CD4-positive, alpha-beta T cell treated with Interleukin-15 for 1 hour (primary cell): ENCODE results near the gene UBA1.

Experiments
- DNase-seq: peaks from one replicate; pipeline ENCODE4 v3.0.0-alpha.2; 2020

Gene UBA1

DNA sequence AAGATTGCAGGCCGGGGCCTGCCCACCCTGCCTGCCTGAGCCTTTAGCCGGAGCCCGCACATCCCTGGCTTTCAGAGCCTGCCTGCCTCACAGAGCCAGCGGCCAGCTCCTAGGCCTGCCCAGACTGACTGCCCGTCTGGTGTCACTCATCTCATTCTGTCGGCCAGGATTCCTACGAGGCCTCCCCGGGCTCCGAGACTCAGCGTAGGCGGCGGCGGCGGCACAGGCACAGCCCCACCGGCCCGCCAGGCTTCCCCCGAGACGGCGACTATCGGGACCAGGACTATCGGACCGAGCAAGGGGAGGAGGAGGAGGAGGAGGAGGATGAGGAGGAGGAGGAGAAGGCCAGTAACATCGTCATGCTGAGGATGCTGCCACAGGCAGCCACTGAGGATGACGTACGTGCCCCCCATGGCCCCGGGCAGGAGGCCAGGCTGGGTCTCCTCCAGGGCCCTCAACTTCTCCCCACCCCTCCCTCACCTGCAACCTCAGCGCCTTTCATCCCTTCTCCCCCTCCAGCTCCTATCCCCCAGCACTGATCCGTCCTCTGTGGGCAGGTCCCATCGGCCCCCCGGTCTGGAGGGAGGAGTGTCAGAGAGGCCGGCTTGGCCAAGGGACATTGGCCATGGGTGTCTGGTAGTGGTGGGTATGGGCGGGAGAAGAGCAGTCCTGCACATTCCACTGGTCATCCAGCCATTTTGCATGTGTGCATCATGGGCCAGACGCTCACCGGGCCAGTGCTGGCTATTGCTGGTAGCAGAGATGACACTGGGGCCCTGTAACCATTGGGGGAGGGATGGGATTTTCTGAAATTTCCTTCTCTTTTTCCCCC lies 22.6 kb upstream of the UBA1 start:
- DNase-seq: no peak

DNA sequence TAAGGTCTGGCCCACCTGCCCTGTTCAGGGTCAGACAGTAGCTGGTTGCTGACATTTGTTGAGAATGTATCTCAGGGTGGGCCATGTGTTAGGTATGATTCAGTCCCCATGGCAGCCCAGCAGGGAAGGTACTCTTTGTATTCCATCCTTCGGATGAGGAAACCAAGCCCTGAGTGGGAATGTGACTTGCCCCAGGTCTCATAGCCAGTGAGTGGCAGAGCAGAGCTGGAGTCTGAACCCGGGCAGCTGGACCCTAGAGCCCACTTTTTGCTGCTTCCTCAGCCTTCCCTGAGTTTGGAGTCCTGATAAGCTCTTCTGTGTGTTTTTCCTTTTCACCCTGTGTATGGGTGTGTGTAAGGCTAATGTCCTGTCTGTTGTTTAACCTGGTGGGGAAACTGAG lies 21.6 kb upstream of the UBA1 start:
- DNase-seq: no peak

DNA sequence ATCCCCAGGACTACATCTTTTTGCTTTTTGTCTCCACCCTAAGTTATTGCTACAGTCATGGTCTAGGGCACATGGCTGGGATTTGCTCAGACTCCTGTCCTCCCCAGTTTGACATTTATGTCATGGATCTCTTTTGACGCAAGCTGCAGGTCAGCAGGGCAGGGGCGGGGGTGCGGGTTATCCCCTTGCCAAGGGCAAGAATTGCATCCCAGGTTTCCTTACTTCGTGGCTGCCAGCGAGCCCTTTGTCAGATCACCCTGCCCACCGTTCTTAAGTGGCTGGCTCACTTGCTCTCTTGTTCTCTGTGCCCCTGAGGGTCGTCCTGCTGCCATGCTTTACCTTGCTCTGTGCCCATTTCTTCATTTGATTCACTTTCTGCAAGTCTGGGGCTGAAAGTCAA lies 21.1 kb upstream of the UBA1 start:
- no peak for DNase-seq

DNA sequence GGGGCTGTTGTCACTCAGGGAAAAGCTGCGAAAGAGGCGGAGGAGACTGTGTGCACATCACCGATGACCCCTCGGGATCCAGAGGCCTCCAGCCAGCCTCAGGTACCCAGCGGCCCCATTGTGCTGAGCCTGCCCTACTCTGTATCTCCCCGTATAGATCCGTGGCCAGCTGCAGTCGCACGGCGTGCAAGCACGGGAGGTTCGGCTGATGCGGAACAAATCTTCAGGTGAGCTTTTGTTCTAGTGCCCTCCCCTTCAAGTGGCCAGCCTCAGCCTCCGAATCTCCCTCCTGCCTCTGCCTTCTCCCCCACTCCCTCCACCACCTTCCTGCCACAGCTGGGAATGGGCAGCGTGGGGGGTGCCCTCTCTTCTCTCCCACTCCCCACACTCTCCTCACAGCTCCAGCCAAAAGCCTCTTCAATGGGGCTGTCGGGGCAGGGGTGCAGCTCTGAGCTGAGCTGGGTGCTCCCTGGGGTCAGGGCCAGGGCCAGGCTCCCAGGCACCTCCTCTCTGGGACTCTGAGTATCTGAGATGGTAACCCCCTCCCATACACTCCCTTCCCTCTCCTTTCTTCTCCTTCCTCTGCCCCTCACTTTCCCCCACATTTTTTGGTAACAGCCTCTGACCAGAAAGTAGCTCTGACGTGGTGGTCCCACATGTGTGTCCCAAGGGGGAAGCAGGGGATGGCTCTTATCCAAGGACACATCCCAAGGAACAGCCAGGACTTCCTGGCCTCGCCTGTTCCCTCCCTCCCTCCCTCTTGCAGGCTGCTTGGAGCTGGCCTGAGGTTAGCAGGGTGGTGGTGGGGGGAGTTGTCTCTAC lies 20.4 kb upstream of the UBA1 start:
- DNase-seq: no peak

DNA sequence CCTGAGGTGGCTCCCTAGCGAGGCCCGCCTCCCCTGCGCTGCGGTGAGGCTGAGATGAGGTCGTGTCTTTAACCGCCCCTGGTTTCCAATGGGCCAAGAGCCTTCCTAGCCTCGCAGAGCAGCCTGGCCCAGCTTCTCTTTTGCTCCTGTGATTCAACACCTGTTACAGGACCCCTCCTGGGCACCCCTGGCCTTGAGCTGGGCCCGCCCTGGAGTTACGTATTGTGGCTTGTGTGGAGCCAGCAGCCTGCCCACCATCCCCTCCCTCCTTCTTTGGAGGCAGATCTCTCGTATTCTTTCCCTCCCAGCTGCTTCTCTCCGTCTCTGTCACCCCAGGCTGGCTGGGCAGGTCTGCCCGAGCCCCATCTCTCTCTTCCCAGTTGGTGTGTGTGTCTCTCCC lies 19.3 kb upstream of the UBA1 start:
- DNase-seq: no peak

DNA sequence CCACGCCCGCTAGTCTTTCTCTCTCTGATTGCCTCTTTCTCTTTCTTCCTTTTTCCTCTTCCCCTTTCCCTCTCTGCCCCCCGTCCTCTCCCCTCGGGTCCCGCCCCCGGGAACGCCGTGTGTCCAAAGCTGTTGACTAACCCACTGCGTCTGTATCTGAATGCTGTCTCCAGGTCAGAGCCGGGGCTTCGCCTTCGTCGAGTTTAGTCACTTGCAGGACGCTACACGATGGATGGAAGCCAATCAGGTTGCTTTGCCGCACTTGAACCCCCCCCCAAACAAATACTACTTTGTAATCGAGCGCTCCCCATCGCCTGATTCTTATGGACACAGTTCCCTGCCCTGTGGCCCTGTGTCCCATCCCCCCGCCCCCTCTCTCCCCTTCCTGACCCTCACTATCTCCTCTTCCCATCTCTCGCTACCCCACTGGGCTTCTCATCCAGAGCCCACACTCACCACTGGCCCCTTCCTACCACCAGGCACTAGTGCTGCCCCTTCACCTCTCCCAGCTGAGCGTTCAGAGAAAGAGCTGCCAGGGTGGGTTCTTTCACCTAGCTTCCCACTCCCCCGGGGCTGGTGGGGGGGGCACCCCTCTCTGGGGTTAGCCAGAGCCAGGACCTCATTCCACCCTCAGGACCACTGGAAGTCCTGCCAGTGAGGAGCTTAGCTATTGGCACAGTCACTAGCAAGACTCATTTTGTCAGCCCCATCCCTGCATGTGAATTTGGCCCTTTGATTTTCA lies 18.6 kb upstream of the UBA1 start:
- DNase-seq: no peak

- DNase-seq: no peak
Observed at GRCh38 chrX:47175588-47175980, 18.0 kb upstream of the UBA1 start.

DNA sequence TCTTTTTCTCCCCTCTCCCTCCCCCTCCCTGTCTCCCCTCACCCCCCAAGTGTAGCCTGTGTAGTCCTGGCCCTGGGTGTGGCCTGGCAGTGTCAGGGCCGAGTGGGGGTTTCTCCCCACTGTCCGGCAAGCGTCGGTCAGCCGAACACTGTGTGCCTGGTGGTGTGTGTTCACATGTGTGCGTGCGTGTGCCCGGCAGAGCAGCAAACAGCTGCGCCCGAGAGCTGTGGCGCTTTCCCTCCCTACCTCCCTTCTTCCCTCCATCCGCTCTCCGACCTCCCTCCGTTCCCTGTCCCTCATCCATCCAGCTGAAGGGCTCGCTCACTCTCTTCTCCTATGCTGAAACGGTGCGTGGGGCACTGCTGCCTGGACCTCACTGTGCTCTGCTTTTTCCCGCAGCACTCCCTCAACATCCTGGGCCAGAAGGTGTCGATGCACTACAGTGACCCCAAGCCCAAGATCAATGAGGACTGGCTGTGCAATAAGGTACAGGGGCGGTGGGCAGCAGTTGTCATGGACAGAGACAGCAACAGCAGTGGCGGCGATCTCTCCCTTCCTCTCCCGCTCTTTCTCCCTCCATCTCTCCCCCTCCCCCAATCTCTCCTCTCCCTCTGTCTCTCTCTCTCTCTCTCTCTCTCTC lies 17.4 kb upstream of the UBA1 start:
- DNase-seq: no peak

DNA sequence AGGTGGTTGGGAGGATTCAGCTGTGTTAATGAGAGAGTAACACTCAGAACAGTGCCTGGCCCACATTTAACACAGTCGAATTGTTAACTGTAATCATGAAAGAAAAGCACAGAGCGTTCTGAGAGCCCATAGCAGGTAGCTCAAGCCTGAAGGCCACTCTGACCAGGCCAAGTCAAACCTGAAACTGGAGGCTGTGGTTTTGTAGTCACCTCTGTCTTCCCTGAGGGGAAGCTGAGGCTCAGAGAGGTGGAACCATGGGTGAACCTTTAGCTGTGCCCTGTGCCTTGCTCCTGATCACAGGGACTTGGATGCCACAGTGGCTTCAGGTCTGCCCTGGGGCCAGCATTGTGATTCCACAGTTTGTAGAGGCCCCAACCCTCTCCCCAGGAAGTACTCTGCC lies 16.6 kb upstream of the UBA1 start:
- no peak for DNase-seq

GRCh38 chrX:47178337-47178736 lies 15.3 kb upstream of the UBA1 start:
- no peak for DNase-seq

DNA sequence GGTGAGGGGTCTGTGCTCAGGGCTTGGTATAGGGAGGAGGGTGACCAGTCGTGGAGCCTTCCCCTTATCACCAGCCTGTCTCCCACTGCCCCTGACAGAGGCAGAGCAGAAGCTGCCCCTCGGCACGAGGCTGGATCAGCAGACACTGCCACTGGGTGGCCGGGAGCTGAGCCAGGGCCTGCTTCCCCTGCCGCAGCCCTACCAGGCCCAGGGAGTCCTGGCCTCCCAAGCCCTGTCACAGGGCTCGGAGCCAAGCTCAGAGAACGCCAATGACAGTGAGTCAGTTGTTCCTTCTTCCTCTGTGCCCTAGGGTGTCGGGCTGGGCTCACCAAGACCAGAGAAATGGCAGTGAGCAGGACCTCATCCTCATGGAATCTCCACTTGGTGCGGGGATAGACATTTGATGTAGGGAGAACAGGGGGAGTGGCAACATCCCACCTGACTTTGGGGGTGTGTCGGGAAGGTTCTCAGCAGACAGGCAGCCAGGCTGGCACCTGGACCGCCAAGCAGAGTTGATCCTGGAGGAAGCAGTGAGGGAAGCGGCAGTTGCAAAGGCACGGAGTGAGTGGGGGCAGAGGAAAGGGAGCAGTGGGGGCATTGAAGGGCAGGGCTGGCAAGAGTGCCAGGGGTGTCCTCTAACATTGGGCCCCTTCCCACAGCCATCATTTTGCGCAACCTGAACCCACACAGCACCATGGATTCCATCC lies 14.3 kb upstream of the UBA1 start:
- DNase-seq: no peak

DNA sequence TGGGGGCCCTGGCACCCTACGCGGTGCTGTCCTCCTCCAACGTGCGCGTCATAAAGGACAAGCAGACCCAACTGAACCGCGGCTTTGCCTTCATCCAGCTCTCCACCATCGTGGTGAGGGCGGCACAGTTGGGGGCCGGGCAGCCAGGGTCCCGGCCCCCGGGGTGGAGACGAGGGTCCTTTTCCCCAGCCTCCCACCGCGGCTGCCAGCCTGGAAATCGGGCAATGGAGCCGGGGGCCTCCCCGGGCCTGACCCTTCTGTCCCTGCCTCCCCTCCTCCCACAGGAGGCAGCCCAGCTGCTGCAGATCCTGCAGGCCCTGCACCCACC lies 13.7 kb upstream of the UBA1 start:
- DNase-seq: no peak

DNA sequence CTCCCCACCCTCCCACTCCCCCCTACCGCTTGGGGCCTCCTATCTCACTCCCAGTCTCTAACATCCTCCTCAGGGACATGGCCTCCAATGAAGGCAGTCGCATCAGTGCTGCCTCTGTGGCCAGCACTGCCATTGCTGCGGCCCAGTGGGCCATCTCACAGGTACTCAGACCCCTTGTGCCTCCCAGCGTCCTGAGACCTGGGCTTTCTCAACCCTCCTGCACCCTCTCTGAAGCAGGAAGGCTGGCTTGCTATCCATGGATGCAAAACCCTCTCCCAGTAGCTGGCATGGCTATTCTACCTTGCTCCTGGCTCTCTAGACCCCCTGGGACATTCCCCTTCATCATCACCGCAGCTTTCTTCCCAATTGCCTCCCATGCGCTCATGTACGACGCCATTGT lies 13.3 kb upstream of the UBA1 start:
- no peak for DNase-seq

DNA sequence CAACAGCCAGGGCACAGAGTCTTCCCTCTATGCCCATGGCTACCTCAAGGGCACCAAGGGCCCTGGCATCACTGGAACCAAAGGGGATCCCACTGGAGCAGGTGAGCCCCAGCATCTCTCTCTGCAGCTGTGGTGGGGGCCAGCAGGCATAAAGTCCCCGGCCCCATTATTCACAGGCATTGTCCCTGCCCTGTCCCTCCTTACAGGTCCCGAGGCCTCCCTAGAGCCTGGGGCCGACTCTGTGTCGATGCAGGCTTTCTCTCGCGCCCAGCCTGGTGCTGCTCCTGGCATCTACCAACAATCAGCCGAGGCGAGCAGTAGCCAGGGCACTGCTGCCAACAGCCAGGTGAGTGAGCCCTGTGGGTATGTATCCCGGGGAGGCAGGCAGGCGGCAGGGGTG lies 12.3 kb upstream of the UBA1 start:
- no peak for DNase-seq

- no peak for DNase-seq
Observed at GRCh38 chrX:47182106-47182700, 11.4 kb upstream of the UBA1 start.

DNA sequence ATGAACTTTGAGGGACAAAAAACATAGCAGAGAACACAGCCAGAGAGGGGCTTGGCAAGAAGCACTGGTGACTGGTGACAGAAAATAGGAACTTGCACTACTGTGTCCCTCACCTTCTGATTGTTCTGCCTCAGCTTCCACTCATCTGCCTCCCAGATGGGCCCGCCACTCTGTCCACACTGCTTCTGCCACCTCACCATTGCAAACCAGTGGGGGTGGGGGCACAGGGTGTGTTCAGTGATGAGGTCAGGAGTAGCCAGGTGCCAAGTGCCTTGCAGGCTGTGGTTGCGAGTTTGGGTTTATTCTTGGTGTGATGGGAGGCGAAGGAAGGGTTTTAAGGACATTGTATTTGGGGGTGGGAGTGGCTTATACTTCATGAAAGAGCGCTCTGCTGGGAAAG lies 9.1 kb upstream of the UBA1 start:
- no peak for DNase-seq

- no peak for DNase-seq
Observed at GRCh38 chrX:47185241-47185640, 8.4 kb upstream of the UBA1 start.

DNA sequence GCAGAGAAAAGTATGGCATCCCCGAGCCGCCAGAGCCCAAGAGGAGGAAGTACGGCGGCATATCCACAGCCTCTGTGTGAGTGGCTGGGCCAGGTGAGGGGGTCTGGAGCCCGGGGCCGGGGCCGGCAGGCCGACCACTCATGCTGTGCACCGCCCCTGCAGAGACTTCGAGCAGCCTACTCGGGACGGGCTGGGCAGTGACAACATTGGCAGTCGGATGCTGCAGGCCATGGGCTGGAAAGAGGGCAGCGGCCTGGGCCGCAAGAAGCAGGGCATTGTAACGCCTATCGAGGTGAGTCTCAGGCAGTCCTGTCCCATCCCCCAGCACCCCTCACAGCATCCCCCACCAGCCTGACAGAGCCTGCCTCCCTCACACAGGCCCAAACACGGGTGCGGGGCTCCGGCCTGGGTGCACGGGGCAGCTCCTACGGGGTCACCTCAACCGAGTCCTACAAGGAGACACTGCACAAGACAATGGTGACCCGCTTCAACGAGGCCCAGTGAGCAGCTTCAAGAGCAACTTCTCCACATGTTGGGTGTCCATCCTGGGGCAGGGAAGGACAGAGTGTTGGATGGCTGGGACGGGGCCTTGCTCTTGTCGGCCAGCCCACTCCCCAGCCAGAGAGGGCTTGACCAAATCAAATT lies 7.4 kb upstream of the UBA1 start:
- DNase-seq: no peak

DNA sequence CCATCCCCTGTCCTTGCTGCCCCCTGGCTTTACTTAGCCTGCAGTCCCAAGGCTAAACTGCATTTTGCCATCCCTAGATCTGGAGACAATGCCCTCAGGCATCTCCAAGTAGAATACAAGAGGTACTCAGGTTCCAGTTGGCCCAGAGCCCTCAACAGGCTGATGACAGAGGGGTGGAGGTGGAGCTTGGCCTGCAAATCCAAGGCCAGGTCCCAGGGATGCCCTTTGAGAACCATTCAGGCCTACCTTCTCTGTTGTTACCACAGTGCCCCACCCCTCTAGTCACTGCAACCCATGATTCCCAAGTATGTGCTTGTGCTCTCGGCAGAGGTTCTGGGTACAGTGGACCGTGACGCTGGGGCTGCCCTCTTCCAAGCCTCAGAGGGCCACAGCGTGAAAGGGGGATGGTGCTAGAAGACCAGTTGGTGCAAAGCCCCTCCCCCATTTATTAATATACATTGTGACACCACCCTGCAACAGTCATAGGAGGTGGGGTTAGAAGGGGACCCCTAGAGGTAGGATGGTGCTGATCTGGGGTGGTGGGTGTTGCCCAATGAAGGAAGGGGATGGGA lies 6.4 kb upstream of the UBA1 start:
- DNase-seq: no peak

- no peak for DNase-seq
Observed at GRCh38 chrX:47189906-47190305, 3.7 kb upstream of the UBA1 start.
